Choroid plexus epithelial cell (primary cell): ENCODE data around the gene SRSF8.

Source experiments
- DNase-seq: peaks from one replicate; pipeline ENCODE4 v3.0.0-alpha.2; 2010; ENCODE audit warnings: low read depth
- H3K4me3 ChIP-seq: 2 replicates; pipeline ENCODE4 v1.5.1; 2011; ENCODE audit warnings: low read depth, mild to moderate bottlenecking, control low read depth, low read length, moderate library complexity
- TF ChIP-seq, protein P1 (sequence below): conservative IDR thresholded peaks from 2 replicates; pipeline ENCODE4 v1.5.1; 2011; ENCODE audit warnings: low read depth, mild to moderate bottlenecking, control low read depth, inconsistent platforms, low read length, moderate library complexity

Gene SRSF8

DNA sequence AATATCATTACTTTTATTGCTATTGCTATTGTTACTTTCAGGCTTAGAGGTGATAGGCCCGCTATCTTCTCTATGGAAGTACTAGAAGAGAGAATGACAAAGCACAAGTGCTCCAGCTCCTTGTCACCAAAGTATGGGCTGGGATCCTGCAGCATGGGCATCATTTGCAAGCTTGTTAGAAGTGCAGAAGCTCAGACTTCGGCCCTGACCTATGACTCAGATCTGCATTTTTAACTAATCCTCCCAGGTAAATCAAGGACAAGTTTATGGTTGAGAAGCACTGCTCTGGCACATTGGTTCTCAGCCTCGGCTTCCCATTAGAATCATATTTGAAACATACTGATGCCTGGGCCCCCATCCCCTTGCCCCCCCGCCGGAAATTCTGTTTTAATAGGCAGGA, 14.3 kb downstream of the SRSF8 start:
- DNase-seq, result no peak
- TF ChIP-seq, protein P1, sequence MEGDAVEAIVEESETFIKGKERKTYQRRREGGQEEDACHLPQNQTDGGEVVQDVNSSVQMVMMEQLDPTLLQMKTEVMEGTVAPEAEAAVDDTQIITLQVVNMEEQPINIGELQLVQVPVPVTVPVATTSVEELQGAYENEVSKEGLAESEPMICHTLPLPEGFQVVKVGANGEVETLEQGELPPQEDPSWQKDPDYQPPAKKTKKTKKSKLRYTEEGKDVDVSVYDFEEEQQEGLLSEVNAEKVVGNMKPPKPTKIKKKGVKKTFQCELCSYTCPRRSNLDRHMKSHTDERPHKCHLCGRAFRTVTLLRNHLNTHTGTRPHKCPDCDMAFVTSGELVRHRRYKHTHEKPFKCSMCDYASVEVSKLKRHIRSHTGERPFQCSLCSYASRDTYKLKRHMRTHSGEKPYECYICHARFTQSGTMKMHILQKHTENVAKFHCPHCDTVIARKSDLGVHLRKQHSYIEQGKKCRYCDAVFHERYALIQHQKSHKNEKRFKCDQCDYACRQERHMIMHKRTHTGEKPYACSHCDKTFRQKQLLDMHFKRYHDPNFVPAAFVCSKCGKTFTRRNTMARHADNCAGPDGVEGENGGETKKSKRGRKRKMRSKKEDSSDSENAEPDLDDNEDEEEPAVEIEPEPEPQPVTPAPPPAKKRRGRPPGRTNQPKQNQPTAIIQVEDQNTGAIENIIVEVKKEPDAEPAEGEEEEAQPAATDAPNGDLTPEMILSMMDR, result no peak
- no peak overlapping the region for H3K4me3 ChIP-seq

DNA sequence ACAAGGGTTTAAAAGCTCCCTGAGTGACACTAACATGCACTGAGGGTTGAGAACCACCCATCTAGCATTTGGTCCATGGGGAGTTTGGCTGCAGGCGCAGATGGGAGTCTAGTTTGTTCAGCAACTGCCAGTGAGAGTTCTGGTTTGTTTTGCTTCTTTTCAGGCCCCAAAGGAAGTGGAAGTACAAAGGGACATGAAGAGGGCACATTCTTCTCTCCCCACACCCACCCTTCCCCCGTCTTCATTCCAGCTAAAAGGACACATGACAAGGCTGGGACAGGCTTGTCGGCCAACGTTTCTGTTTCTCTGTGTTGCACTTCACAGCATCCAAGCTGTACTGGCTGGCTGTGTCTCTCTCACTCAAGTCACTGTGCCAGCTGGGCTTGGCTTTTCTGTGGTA, 14.7 kb downstream of the SRSF8 start:
- TF ChIP-seq, protein P1, result no peak
- peak; percentile 88 for DNase-seq
- no peak overlapping the region for H3K4me3 ChIP-seq

DNA sequence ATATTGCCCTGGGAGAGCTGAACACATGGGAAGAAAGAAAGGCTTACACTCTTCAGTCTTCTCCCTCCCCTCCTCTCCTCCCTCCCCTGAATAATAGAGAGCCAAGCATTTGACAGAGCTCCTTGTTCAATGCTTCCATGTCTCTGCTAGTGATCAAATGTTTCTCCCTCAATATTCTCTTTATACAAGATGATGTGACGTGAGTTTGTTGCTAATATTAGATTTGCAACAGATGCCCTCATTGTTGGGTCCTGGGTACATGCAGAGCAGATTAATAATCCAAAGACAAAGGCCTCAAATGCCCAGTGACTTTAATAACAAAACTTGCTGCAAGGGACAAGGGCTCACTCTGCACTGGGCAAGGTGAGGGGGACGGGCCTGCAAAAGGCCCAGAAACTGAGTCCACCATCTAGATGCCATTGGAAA, 15.9 kb downstream of the SRSF8 start:
- no peak overlapping the region for H3K4me3 ChIP-seq
- TF ChIP-seq, protein P1, result no peak
- no peak for DNase-seq

DNA sequence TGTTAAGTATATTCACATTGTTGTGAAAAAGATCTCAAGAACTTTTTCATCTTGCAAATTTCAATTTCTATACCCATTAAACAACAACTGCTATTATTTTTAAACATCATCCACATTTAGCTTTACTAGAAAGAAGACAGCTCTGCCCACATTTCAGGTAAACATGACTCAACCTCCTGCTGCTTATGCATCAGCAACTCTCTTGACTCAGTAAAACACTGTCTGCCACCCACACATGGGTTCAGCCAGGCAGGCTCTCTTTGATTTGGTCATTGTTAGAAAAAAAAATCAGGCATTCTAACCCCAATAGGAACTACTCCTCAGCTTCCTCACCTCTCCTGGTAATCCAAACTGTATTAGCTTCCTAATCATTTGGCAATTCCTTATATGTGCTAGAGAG, 17.8 kb downstream of the SRSF8 start:
- TF ChIP-seq, protein P1, result no peak
- no peak overlapping the region for H3K4me3 ChIP-seq
- DNase-seq, result peak; percentile 66

DNA sequence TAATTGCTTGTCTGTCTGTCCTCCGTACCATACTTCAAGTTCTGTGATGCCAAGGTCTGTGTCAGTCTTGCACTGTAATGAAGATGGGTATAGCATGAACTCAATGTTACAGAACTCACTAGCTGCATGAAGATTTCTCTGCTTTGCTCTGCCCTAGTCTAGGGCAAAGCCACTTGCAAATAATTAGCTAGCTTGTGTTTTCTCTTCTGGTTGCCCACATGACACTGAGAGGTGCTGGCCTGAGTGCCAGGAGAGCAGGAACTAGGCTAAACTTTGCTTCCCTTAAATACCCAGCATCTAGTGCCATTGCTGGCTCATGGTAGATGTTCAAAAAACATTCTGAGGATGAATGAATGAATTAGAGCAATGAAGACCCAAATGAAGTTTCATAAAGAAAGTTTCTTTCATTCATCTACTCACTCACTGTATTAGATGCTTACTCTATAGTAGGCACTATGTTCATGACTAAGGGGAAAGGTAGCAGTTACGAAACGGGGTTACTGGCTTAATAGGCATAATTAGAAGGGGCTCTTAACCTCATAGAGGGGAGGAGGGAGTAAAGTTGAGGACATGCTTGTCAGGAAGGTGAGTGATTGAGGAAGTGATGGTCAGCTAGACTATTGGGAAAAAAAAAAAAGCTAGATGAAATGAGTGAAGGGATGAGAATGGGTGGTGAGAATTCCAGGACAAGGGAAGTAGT, 18.5 kb downstream of the SRSF8 start:
- TF ChIP-seq, protein P1, result no peak
- no peak for DNase-seq
- H3K4me3 ChIP-seq, result no peak overlapping the region

DNA sequence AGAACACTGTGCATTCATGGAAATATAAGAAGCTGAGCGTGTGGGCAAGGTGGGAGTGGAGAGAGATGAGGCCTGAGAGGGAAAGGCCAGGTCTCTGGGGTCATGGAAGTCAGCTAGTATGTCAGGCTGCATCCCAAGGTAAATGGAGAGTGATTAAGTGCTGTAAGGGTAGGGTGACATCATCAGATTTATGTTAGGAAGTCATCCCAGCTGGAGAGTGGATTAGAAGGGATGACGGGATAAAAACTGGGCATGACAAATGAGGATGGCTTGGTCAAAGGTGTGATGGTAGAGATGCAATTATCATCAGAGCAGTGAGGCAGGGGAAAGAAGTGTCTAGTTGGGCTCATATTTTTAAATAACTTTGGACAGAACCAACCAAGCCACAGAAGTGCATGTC, 19.4 kb downstream of the SRSF8 start:
- no peak for DNase-seq
- TF ChIP-seq, protein P1, result no peak
- no peak overlapping the region for H3K4me3 ChIP-seq
